Left hindlimb (tissue), 1 donor: ENCODE data around the gene NLRP12.
"Not testable (repeated sequence)": the region's sequence is repeated elsewhere in the genome, so short reads cannot be mapped to it uniquely, and the experiment has no call there.

ENCODE experiments used
- DNase-seq: peaks from one replicate; pipeline ENCODE4 v3.0.0-alpha.2; 2018

Gene NLRP12

GRCh38 chr19:53838446-53838845 lies 14.3 kb upstream of the NLRP12 start:
- DNase-seq: not testable (repeated sequence)

DNA sequence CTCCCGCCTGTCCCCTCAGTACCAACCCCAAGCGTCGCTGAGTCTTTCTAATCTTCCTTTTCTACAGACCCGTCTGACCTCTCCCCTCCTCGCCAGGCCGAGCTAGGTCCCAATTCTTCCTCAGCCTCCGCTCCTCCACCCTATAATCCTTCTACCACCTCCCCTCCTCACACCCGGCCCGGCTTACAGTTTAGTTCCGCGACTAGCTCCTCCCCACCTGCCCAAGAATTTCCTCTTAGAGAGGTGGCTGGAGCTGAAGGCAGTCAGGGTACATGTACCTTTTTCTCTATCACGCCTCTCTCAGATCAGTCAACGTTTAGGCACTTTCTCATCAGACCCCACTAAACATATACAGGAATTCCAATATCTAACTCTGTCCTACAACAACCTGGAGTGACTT lies 8.7 kb upstream of the NLRP12 start:
- not testable (repeated sequence) for DNase-seq

DNA sequence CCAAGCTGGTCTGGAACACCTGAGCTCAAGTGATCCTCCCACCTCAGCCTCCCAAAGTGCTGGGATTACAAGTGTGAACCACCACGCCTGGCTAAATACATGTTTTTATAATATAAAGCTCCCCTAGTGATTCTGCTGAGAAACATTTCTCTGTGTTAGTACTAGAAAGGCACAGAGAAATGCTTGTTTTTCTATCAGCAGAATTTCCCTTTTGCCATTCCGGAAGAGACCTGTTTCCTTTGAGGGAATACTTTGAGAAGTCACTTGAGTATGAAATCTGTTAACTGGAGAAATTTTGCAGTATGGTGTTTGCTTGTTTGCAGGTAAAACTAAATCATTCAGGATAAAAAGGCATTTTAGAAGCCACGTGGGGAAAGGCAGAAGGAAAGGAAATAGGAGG lies 4.4 kb upstream of the NLRP12 start:
- no peak for DNase-seq

GRCh38 chr19:53826876-53827275 lies 2.8 kb upstream of the NLRP12 start:
- no peak for DNase-seq

- no peak for DNase-seq
These were observed 564 bp downstream of the NLRP12 start for GRCh38 chr19:53823380-53824120.

- no peak for DNase-seq
These were observed 4.3 kb downstream of the NLRP12 start for GRCh38 chr19:53819861-53820260.

DNA sequence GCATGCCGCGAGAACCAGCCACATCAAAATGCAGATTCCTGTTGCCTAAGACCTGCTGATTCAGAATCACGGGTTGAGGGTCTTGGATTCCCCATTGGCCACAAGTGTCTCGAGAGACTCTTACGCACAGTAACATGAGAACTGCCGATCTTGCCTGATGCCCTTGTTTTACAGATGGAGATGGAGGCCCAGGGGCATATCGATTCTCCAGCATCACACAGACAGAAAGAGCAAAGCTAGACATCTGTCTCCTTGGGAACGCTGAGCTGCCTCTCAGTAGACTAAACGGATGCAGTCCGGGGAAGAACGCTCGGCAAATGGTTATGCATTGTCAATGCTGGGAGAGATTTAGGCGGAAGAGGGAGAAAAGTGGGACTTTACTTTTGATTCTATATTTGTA lies 5.4 kb downstream of the NLRP12 start:
- no peak for DNase-seq

DNA sequence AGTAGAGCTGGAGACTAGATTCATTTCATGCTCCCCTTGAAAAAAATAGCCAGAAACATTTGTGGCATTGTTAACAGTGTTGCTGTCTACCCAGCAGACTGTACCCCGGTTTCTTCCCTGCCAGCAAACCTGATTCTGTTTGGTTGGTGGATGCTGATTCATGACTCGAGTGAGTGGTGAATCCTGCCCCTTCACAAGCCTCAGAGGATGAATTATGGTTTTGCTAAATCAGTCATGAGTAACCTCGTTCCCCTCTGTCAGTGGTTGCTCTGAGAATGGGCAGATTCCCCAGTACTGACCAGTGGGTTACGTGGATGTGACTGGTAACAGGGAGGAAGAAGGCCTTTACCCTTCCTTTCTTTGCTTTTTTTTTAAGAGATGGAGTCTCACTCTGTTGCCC lies 10.1 kb downstream of the NLRP12 start:
- DNase-seq: no peak

DNA sequence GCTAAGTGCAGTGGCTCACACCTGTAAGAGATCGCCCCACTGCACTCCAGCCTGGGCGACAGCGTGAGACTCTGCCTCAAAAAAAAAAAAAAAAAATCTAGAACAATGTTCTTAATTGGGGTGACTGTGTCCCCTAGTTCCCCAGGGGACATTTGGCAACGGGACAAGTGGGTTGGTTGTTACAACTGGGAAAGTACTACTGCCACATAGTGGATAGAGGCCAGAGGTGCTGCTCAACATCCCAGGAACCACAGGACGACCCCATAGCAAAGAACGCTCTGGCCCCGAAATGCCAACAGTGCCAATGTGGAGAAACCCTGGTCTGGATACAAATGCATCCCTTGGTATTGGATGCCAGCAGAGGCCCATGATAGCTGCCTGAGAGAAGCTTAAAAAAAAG lies 11.8 kb downstream of the NLRP12 start:
- no peak for DNase-seq

GRCh38 chr19:53810891-53811290 lies 13.2 kb downstream of the NLRP12 start:
- DNase-seq: no peak

DNA sequence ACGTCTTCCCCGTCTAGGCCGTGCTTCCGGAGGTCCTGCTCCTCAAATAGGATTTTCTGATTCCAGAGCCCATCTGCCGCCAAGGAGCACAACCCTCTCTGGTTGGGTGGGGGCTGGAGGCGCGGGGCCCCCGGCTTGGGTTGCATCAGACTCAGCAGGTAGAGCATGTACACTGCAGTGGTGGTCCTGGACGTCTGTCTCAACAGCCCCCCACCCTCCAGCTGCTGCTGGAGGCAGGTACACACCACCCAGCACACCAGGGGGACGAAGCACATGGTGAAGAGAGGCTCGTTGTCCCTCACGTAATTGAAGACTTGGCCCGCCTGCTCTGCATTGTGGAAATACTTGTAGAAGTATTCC lies 13.9 kb downstream of the NLRP12 start:
- no peak for DNase-seq

DNA sequence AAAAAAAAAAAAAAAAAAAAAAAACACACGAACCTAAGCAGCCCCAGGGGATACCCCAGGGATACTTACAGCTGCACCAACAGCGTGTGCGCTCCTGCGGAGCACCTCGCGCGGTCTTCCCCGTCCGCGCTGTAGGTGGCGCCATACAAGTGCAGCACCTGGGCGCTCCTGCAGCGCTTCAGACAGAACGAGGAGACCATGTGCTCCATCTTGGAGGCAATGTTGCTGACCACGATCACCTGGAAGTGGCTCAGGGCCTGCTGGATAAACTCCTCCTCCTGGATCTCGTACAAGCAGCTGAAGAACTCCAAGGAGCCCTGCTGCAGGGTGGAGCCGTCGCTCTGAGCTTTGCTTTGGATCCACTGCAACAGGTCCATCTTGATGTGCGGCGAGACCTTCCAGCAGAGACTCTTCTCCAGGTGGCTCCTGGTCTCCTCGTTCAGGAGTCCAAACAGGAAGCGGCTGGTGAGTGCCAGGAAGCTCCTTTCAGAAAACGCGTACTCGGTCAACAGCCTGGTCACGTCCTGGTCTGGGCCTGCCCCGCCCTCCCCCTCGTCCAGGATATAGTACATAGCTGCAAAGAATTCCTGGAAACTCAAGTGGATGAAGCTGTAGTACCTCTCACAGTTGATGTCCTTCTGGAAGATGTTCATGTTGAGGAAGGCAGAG lies 14.5 kb downstream of the NLRP12 start:
- peak; percentile 37 for DNase-seq

DNA sequence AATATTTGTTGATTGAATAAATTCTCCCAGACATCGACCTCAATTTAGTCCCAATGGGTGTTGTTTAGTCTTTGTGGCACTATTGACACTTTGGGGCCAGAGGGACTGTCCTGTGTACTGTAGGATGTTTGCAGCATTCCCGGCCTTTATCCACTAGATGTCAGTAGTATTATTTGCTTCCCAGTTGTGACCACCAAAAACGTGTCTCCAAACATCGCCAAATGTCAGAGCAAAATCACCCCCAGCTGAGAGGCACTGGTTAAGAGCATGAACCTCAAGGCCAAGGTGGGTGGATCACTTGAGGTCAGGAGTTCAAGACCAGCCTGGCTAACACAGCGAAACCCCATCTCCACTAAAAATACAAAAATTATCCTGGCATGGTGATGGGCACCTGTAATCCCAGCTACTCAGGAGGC lies 15.4 kb downstream of the NLRP12 start:
- DNase-seq: no peak

- DNase-seq: no peak
These were observed 22.9 kb downstream of the NLRP12 start for GRCh38 chr19:53801257-53801656.

DNA sequence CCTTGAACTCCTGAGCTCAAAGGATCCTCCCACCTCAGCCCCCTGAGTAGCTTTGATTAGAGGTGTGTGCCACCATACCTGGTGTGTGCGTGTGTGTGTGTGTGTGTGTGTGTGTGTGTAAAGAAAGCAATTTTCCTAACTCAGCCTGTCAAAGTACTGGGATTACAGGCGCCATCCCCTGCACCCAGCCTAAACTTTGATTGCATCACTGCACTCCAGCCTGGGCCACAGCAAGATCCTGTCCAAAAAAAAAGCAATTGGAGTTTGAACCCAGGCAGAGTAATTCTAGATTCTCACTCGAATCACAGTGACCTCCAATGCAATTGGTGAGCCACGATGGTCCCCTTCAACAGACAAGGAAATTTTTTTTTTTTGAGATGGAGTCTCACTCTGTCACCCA lies 29.1 kb downstream of the NLRP12 start:
- no peak for DNase-seq

GRCh38 chr19:53792721-53793433 lies 31.2 kb downstream of the NLRP12 start:
- peak; percentile 69 for DNase-seq

- DNase-seq: no peak
These were observed 34.1 kb downstream of the NLRP12 start for GRCh38 chr19:53789708-53790678.

DNA sequence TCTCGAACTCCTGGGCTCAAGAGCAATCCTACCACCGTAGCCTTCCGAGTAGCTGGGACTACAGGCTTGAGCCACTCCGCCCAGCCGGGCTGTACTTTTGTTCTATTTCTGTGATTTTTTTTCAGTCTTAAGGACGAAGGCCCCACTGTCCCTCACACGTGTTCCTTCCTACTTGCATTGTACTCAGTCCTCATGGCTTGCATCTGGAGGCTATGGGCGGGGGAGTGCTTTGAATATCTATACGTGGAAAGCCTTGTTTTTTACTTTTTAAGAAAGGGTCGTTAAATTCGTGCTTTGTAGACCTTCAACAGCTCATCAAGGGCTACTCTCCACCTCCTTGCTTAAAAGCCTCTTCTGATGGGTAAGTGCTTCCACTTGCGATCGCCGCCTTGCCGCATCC lies 36.8 kb downstream of the NLRP12 start:
- DNase-seq: no peak

GRCh38 chr19:53786744-53787143 lies 37.4 kb downstream of the NLRP12 start:
- no peak for DNase-seq

DNA sequence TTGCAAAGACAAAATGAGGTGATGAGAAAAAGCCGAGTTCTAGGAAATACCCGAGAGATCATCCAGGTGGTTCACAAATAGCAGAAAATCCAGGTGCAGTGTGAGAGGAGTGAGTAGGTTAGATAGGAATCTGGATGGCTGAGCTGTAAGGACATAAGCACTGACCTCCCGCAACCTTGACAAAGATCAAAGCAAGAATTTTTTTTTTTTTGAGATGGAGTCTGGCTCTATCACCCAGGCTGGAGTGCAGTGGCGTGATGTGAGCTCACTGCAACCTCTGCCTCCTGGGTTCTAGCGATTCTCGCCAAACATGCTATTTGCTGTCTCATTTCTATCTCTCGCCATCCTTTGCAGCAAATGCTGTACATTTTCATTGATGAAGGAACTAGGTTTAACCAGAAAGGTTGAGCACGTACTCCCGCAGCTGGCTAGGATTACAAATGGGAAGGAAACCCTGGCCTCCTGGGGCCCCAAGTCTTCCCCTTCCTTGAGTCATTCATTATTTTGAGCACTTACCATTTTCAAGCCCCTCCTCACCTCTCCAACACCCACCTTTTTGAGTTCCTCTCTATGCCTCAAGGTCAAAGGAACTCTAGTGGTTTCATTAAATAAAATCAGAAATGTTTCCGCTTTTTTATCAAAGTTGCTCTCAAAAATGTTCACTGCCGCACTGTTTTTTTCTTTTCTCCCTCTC lies 38.8 kb downstream of the NLRP12 start:
- DNase-seq: no peak

- DNase-seq: no peak
These were observed 41.4 kb downstream of the NLRP12 start for GRCh38 chr19:53782698-53783097.

- not testable (repeated sequence) for DNase-seq
These were observed 42.8 kb downstream of the NLRP12 start for GRCh38 chr19:53781332-53781731.
